HepG2 (cell line): ENCODE results near the gene PLS1.

Source experiments
- CHD2 ChIP-seq: IDR thresholded peaks from 2 replicates; pipeline ENCODE4 v1.6.1; 2011; ENCODE audit warnings: low read depth, low read length, improper control_type of control experiment
- CREB1 ChIP-seq, 2 experiments: fragments of 450-650 bp in 1 of 2; IDR thresholded peaks; 2 replicates each; pipeline ENCODE4 v1.6.1; 2016 to 2017; ENCODE audit warnings: control low read depth in 1 of 2, mild to moderate bottlenecking in 1 of 2, missing compliant biosample characterization in 1 of 2, missing genetic modification characterization in 1 of 2
- DNMT1 ChIP-seq: sonication (generic); formaldehyde crosslinking; IDR thresholded peaks from 2 replicates; pipeline ENCODE4 v1.5.1; 2020; ENCODE audit warnings: mild to moderate bottlenecking, missing genetic modification reagents
- RFX1 ChIP-seq: fragments of 450-650 bp; IDR thresholded peaks from 2 replicates; pipeline ENCODE4 v1.6.1; 2017
- TCF7L2 ChIP-seq: IDR thresholded peaks from 2 replicates; pipeline ENCODE4 v1.6.1; 2011; ENCODE audit warnings: mild to moderate bottlenecking, low read depth, low read length, moderate library complexity
- U2AF2 ChIP-seq: fragments of 200-400 bp; formaldehyde crosslinking; IDR thresholded peaks from 2 replicates; pipeline ENCODE4 v1.6.1; 2017; ENCODE audit warnings: low read depth, mild to moderate bottlenecking, low read length
- ZMYM2 ChIP-seq: sonication (generic); formaldehyde crosslinking; IDR thresholded peaks from 2 replicates; pipeline ENCODE4 v1.8.0; 2022; ENCODE audit warnings: mild to moderate bottlenecking, missing genetic modification reagents
- ZNF660 ChIP-seq: sonication (generic); formaldehyde crosslinking; IDR thresholded peaks from 2 replicates; pipeline ENCODE4 v1.5.1; 2020; ENCODE audit warnings: mild to moderate bottlenecking, low read depth, missing genetic modification reagents, borderline replicate concordance
- ZNF83 ChIP-seq: sonication (generic); formaldehyde crosslinking; IDR thresholded peaks from 2 replicates; pipeline ENCODE4 v1.4.0; 2020; ENCODE audit warnings: missing genetic modification reagents, mild to moderate bottlenecking, borderline replicate concordance
- TF ChIP-seq, protein P1 (sequence below): fragments of 450-650 bp; IDR thresholded peaks from 2 replicates; pipeline ENCODE4 v1.6.1; 2016
- TF ChIP-seq, protein P2 (sequence below): sonication (generic); formaldehyde crosslinking; IDR thresholded peaks from 2 replicates; pipeline ENCODE4 v1.5.0; 2020; ENCODE audit warnings: mild to moderate bottlenecking, missing genetic modification reagents, moderate library complexity
- TF ChIP-seq, protein P3 (sequence below): sonication (generic); formaldehyde crosslinking; IDR thresholded peaks from 2 replicates; pipeline ENCODE4 v1.5.0; 2020; ENCODE audit warnings: missing genetic modification reagents

DNA sequence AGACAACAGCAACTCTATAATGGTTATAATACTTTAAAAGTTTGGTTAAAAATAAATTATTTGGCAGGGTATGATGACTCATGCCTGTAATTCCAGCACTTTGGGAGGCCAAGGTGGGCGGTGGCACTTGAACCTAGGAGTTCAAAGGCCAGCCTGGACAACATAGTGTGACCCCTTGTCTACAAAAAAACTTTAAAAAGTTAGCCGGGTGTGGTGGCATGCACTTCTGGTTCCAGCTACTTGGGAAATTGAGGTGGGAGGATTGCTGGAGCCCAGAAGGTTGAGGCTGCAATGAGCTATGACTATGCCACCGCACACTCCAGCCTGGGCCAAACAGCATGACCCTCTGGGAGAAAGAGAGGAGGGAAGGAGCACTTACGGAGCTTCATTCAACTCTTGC is 119.9 kb downstream of the PLS1 start:
- TF ChIP-seq, protein P1, sequence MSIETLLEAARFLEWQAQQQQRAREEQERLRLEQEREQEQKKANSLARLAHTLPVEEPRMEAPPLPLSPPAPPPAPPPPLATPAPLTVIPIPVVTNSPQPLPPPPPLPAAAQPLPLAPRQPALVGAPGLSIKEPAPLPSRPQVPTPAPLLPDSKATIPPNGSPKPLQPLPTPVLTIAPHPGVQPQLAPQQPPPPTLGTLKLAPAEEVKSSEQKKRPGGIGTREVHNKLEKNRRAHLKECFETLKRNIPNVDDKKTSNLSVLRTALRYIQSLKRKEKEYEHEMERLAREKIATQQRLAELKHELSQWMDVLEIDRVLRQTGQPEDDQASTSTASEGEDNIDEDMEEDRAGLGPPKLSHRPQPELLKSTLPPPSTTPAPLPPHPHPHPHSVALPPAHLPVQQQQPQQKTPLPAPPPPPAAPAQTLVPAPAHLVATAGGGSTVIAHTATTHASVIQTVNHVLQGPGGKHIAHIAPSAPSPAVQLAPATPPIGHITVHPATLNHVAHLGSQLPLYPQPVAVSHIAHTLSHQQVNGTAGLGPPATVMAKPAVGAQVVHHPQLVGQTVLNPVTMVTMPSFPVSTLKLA, result no peak
- TF ChIP-seq TCF7L2 (no peak), CHD2 (no peak), DNMT1 (no peak), ZNF660 (CRISPR knock-in tag) (no peak), U2AF2 (no peak), ZNF83 (CRISPR knock-in tag) (no peak), ZMYM2 (no peak), RFX1 (no peak), CREB1 (IDR thresholded peaks at IDR 0.05) (no peak), CREB1 (CRISPR knock-in tag; IDR thresholded peaks at IDR 0.05) (no peak)
- TF ChIP-seq, protein P2, sequence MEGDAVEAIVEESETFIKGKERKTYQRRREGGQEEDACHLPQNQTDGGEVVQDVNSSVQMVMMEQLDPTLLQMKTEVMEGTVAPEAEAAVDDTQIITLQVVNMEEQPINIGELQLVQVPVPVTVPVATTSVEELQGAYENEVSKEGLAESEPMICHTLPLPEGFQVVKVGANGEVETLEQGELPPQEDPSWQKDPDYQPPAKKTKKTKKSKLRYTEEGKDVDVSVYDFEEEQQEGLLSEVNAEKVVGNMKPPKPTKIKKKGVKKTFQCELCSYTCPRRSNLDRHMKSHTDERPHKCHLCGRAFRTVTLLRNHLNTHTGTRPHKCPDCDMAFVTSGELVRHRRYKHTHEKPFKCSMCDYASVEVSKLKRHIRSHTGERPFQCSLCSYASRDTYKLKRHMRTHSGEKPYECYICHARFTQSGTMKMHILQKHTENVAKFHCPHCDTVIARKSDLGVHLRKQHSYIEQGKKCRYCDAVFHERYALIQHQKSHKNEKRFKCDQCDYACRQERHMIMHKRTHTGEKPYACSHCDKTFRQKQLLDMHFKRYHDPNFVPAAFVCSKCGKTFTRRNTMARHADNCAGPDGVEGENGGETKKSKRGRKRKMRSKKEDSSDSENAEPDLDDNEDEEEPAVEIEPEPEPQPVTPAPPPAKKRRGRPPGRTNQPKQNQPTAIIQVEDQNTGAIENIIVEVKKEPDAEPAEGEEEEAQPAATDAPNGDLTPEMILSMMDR (CRISPR knock-in tag), result no peak
- TF ChIP-seq, protein P3, sequence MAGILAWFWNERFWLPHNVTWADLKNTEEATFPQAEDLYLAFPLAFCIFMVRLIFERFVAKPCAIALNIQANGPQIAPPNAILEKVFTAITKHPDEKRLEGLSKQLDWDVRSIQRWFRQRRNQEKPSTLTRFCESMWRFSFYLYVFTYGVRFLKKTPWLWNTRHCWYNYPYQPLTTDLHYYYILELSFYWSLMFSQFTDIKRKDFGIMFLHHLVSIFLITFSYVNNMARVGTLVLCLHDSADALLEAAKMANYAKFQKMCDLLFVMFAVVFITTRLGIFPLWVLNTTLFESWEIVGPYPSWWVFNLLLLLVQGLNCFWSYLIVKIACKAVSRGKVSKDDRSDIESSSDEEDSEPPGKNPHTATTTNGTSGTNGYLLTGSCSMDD (CRISPR knock-in tag), result no peak
